ENCODE data around the gene CA5A.

DNA sequence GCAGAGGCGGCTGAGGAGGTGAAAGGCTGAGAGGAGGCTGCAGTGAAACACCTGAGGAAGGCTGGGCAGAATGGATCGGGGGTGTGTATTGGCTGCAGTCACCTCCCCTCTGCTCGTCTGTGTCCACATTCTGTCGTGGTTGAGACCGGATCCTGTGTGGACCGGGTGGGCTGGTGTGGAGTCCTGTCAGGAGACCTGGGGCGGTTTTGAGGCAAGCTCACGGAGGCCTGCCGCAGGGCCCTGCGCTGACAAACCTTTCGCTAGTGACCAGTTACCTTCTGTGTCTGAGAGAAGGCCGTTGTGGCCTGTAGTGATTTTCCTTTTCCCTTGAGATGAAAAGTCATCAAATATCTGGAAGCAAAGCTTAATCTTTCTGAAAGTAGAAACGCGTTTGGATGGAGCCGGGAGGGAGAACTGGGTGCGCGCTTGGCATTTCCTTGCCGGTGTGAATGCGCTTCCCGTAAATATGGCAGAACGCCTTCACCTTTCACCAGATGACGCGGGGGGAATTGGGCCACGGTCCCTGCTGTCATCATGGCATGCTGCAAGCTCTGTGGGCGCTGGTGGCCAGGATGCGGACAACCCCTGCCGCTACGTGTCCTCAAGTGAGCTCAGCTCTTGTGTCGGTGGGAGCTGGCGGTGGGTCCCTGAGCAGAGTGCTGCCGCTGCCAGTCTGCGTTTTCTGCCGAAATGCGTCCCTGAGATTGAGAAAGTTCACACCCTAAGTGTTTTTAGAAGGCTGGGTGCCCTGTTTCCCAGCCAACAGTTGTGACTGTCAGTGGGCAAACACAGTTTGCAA is 21.2 kb upstream of the CA5A start:
- no peak for TF ChIP-seq POLR2A (IDR thresholded peaks at IDR 0.05; ENCODE audit: low read depth, low read length)
- TF ChIP-seq, protein P1, sequence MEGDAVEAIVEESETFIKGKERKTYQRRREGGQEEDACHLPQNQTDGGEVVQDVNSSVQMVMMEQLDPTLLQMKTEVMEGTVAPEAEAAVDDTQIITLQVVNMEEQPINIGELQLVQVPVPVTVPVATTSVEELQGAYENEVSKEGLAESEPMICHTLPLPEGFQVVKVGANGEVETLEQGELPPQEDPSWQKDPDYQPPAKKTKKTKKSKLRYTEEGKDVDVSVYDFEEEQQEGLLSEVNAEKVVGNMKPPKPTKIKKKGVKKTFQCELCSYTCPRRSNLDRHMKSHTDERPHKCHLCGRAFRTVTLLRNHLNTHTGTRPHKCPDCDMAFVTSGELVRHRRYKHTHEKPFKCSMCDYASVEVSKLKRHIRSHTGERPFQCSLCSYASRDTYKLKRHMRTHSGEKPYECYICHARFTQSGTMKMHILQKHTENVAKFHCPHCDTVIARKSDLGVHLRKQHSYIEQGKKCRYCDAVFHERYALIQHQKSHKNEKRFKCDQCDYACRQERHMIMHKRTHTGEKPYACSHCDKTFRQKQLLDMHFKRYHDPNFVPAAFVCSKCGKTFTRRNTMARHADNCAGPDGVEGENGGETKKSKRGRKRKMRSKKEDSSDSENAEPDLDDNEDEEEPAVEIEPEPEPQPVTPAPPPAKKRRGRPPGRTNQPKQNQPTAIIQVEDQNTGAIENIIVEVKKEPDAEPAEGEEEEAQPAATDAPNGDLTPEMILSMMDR (conservative IDR thresholded peaks at IDR 0.05; ENCODE audit: low read depth, low read length) = no peak
- TF ChIP-seq, protein P2, sequence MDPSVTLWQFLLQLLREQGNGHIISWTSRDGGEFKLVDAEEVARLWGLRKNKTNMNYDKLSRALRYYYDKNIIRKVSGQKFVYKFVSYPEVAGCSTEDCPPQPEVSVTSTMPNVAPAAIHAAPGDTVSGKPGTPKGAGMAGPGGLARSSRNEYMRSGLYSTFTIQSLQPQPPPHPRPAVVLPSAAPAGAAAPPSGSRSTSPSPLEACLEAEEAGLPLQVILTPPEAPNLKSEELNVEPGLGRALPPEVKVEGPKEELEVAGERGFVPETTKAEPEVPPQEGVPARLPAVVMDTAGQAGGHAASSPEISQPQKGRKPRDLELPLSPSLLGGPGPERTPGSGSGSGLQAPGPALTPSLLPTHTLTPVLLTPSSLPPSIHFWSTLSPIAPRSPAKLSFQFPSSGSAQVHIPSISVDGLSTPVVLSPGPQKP (IDR thresholded peaks at IDR 0.05; ENCODE audit: borderline replicate concordance, low read depth, low read length) = no peak

Measured in IMR-90 (cell line).